Adrenal gland (tissue), 5 donors: ENCODE results near the gene COQ5.

Experiments
- CTCF ChIP-seq, 6 experiments: fragments of 450-650 bp in 4 of 6; fragments of 200-600 bp in 2 of 6; sonication (generic) in 1 of 6; IDR thresholded peaks; 1 replicate in 5 of 6; 2 replicates in 1 of 6; pipeline versions ENCODE4 v1.5.1 to v1.8.0; 2016 to 2021; ENCODE audit warnings: antibody characterized with exemption in 6 of 6, mild to moderate bottlenecking in 2 of 6, moderate library complexity in 1 of 6
- POLR2A ChIP-seq, 2 donors: fragments of 450-650 bp; IDR thresholded peaks; one replicate each; pipeline ENCODE4 v1.6.1; 2017; ENCODE audit warnings: antibody characterized with exemption in 2 of 2, mild to moderate bottlenecking in 2 of 2, moderate library complexity in 1 of 2
- donor health status: DM: no; HTN: no; CAD: no.

GRCh38 chr12:120504587-120504986 lies 24.4 kb downstream of the COQ5 start:
- TF ChIP-seq CTCF (IDR thresholded peaks at IDR 0.05) (no peak), POLR2A (IDR thresholded peaks at IDR 0.05) (no peak)
